PC-3 (cell line): ENCODE data around the gene ZRANB3. TPM values are rescaled to one million over a fixed set of nuclear protein-coding genes. Genes with fewer than 3 reads are reported as not detected.
A peak's percentile ranks its signal among the peaks of the same experiment; 100 is the strongest.

Source experiments
- ATAC-seq: fragments of 200-7000 bp; cut with Tn5 transposase; 2 replicates; pipeline ENCODE4 v1.9.1; 2020; ENCODE audit warnings: mild to moderate bottlenecking, moderate library complexity
- BruUV-seq: library from RNA; stranded (reverse); fragments of 400-500 nt; replicated peaks from 2 replicates; lab custom pipeline; 2021; lab: Mats Ljungman, UMichigan
- CTCF ChIA-PET: fragments of 300-600 bp; sonication (Branson Sonifier 250); formaldehyde crosslinking; loops from one replicate; lab custom pipeline; 2022; ENCODE audit warnings: antibody characterized with exemption; lab: Charles Lee
- POLR2A ChIA-PET: fragments of 300-600 bp; sonication (Branson Sonifier 250); formaldehyde crosslinking; loops from one replicate; lab custom pipeline; 2022; ENCODE audit warnings: antibody characterized with exemption; ENCODE audit not compliant: unreplicated experiment; lab: Charles Lee
- DNase-seq: peaks from one replicate; pipeline ENCODE4 v3.0.0-alpha.2; 2015
- H2AFZ ChIP-seq: fragments of 300-600 bp; sonication (generic); 2 replicates; pipeline ENCODE4 v1.6.0; 2016; ENCODE audit warnings: antibody characterized with exemption, low read length
- H3F3A ChIP-seq: fragments of 300-600 bp; sonication (generic); one replicate; pipeline ENCODE4 v1.6.0; 2017; ENCODE audit warnings: antibody characterized with exemption, low read length, control low read depth, mild to moderate bottlenecking; ENCODE audit not compliant: unreplicated experiment
- H3K27ac ChIP-seq: fragments of 300-600 bp; sonication (generic); 2 replicates; pipeline ENCODE4 v1.5.1; 2016; ENCODE audit warnings: mild to moderate bottlenecking, low read length
- H3K27me3 ChIP-seq: fragments of 300-600 bp; sonication (generic); 2 replicates; pipeline ENCODE4 v1.6.1; 2016; ENCODE audit warnings: low read length, mixed read lengths
- H3K36me3 ChIP-seq: fragments of 300-600 bp; sonication (generic); 2 replicates; pipeline ENCODE4 v1.6.1; 2016; ENCODE audit warnings: low read depth, mixed run types, low read length, mixed read lengths
- H3K4me1 ChIP-seq: fragments of 300-600 bp; sonication (generic); 2 replicates; pipeline ENCODE4 v1.5.1; 2016; ENCODE audit warnings: low read length; ENCODE audit not compliant: insufficient read depth
- H3K4me2 ChIP-seq: fragments of 300-600 bp; sonication (generic); 2 replicates; pipeline ENCODE4 v1.6.0; 2016; ENCODE audit warnings: low read length
- H3K4me3 ChIP-seq: fragments of 300-600 bp; sonication (generic); 2 replicates; pipeline ENCODE4 v1.5.1; 2016; ENCODE audit warnings: mild to moderate bottlenecking, low read length, mixed read lengths
- H3K79me2 ChIP-seq: fragments of 300-600 bp; sonication (generic); 2 replicates; pipeline ENCODE4 v1.6.1; 2017; ENCODE audit warnings: low read length, mixed read lengths
- H3K9ac ChIP-seq: fragments of 300-600 bp; sonication (generic); 2 replicates; pipeline ENCODE4 v1.6.0; 2016; ENCODE audit warnings: mild to moderate bottlenecking, low read length
- H3K9me2 ChIP-seq: fragments of 300-600 bp; sonication (generic); replicated peaks from 2 replicates; pipeline ENCODE4 v1.6.1; 2016; ENCODE audit warnings: mixed run types, low read length, mixed read lengths
- H3K9me3 ChIP-seq: fragments of 300-600 bp; sonication (generic); 2 replicates; pipeline ENCODE4 v1.6.1; 2016; ENCODE audit warnings: low read length, mixed read lengths
- H4K20me1 ChIP-seq: fragments of 300-600 bp; sonication (generic); 2 replicates; pipeline ENCODE4 v1.6.1; 2016; ENCODE audit warnings: low read length, mixed read lengths
- EZH2 ChIP-seq: fragments of 300-600 bp; sonication (generic); IDR thresholded peaks from one replicate; pipeline ENCODE4 v1.6.1; 2017; ENCODE audit warnings: antibody characterized with exemption, mild to moderate bottlenecking, low read length; ENCODE audit not compliant: unreplicated experiment
- EZH2phosphoT487 ChIP-seq: fragments of 300-600 bp; sonication (generic); IDR thresholded peaks from 2 replicates; pipeline ENCODE4 v1.6.1; 2018; ENCODE audit warnings: mild to moderate bottlenecking, antibody characterized with exemption, low read length, borderline replicate concordance
- intact Hi-C: fragments of 100-400 bp; cut with micrococcal nuclease; formaldehyde crosslinking; loops from 2 replicates; pipeline ENCODE4 v1.9.0; 2023
- total RNA-seq: library from RNA; depleted of rRNA; stranded (reverse); fragments of >200 nt; gene quantifications from 2 replicates; pipeline ENCODE4 v1.2.3, GENCODE V29; 2014
- TF ChIP-seq, protein P1 (sequence below): fragments of 300-600 bp; sonication (generic); conservative IDR thresholded peaks from 2 replicates; pipeline ENCODE4 v1.5.1; 2017; ENCODE audit warnings: antibody characterized with exemption, low read depth, mild to moderate bottlenecking, low read length

Gene ZRANB3
- total RNA-seq, 1 experiment from 2014 or later: 8.6 TPM

DNA sequence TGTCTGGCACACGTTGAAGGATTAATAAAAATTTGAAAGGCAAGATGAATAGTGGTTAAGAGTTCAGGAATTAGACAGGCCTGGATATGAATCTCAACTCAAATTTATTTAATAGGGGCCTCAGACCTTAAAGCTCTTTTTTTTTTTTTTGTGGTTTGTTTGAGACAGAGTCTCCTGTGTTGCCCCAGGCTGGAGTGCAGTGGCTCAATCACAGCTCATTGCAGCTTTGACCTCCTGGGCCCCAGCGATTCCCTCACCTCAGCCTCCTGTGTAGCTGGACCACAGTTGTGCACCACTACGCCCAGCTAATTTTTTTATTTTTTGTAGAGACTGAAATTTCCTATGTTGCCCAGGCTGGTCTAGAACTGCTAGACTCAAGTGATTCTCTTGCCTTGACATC is 3.0 kb downstream of the ZRANB3 start:
- no TSS peak for BruUV-seq
- ChIA-PET POLR2A (no interaction called here), CTCF (no interaction called here)
- H3K27me3 ChIP-seq: no peaks in the 10 kb centered on the region
- H4K20me1 ChIP-seq: no peaks in the 10 kb centered on the region
- DNase-seq (no peak), ATAC-seq (no peak)
- no peak overlapping the region for H3K9ac ChIP-seq
- no peak overlapping the region for H2AFZ ChIP-seq
- H3K4me1 ChIP-seq: peaks cover 8% of the 10 kb centered on the region
- peaks cover 44% of the 10 kb centered on the region for H3K79me2 ChIP-seq
- no peak for TF ChIP-seq EZH2
- TF ChIP-seq, protein P1, sequence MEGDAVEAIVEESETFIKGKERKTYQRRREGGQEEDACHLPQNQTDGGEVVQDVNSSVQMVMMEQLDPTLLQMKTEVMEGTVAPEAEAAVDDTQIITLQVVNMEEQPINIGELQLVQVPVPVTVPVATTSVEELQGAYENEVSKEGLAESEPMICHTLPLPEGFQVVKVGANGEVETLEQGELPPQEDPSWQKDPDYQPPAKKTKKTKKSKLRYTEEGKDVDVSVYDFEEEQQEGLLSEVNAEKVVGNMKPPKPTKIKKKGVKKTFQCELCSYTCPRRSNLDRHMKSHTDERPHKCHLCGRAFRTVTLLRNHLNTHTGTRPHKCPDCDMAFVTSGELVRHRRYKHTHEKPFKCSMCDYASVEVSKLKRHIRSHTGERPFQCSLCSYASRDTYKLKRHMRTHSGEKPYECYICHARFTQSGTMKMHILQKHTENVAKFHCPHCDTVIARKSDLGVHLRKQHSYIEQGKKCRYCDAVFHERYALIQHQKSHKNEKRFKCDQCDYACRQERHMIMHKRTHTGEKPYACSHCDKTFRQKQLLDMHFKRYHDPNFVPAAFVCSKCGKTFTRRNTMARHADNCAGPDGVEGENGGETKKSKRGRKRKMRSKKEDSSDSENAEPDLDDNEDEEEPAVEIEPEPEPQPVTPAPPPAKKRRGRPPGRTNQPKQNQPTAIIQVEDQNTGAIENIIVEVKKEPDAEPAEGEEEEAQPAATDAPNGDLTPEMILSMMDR: no peak
- no peak for TF ChIP-seq EZH2phosphoT487
- H3F3A ChIP-seq: no peaks in the 10 kb centered on the region
- H3K9me3 ChIP-seq: no peaks in the 10 kb centered on the region
- intact Hi-C loops: no loop called here
- H3K4me2 ChIP-seq: no peak overlapping the region
- H3K9me2 ChIP-seq: no peaks in the 10 kb centered on the region
- H3K27ac ChIP-seq: no peak overlapping the region
- no peak overlapping the region for H3K4me3 ChIP-seq
- no peaks in the 10 kb centered on the region for H3K36me3 ChIP-seq

DNA sequence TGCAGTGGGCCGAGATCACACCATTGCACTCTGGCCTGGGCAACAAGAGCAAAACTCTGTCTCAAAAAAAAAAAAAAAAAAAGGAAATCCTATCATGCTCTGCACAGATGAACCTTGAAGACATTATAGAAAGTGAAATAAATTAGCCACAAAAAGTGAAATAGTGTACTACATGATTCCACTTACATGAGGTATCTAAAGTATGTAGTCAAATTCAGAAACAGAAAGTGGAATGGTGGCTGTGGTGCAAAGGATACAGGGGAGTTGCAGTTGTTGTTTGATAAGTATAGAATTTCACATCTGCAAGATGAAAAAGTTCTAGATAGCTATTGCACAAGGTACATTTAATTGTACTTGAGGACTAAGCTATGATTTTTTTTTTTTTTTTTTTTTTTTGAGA is 5.2 kb downstream of the ZRANB3 start:
- CTCF ChIA-PET: interaction anchor here (0.6 kb wide), 1 partner anchor 184 kb away, joined by 5 read pairs; no protein-coding TSS in a partner anchor
- POLR2A ChIA-PET: no interaction called here
- no TSS peak for BruUV-seq
- Histone ChIP-seq H3F3A (peaks cover 4% of the 10 kb centered on the region), H3K36me3 (no peaks in the 10 kb centered on the region), H3K27me3 (no peaks in the 10 kb centered on the region), H3K9ac (no peak overlapping the region), H4K20me1 (0 out of 2 replicates have a peak, but pooled peaks cover 4% of the 10 kb centered on the region), H3K4me3 (no peak overlapping the region), H3K9me2 (no peaks in the 10 kb centered on the region), H2AFZ (no peak overlapping the region), H3K4me2 (no peak overlapping the region), H3K27ac (no peak overlapping the region), H3K79me2 (peaks cover 32% of the 10 kb centered on the region), H3K4me1 (peaks cover 19% of the 10 kb centered on the region), H3K9me3 (no peaks in the 10 kb centered on the region)
- ATAC-seq: no peak
- no peak for TF ChIP-seq EZH2phosphoT487
- TF ChIP-seq EZH2: no peak
- TF ChIP-seq, protein P1: no peak
- intact Hi-C loops: no loop called here
- DNase-seq: no peak

DNA sequence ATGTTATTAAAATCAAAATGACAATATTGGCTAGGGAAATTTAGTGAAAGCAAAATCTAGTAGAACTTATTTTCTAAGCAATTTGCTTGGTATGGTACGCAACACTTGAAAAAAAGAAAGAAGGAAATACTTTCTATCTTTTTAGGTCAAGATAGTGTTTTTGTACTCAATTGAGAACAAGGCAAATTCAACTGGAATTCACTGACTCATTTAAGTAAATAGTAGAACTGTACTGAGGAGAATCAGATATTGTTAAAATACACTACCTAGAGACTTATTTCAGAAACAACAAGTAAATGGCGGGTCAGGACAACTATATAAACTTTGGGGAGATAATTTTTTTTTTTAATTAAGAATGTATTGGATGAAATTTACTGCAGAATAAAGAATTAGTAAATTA is 18.9 kb downstream of the ZRANB3 start:
- Histone ChIP-seq H3K27ac (no peak overlapping the region), H3K9ac (no peak overlapping the region), H3F3A (no peaks in the 10 kb centered on the region), H3K9me3 (no peaks in the 10 kb centered on the region), H3K36me3 (no peaks in the 10 kb centered on the region), H3K79me2 (no peaks in the 10 kb centered on the region), H3K9me2 (no peaks in the 10 kb centered on the region), H3K27me3 (no peaks in the 10 kb centered on the region), H3K4me2 (no peak overlapping the region), H4K20me1 (no peaks in the 10 kb centered on the region), H3K4me3 (no peak overlapping the region), H3K4me1 (0 out of 2 replicates have a peak, but pooled peaks cover 3% of the 10 kb centered on the region), H2AFZ (no peak overlapping the region)
- peak; percentile 49 for DNase-seq
- intact Hi-C loops: no loop called here
- no TSS peak for BruUV-seq
- ChIA-PET CTCF (no interaction called here), POLR2A (no interaction called here)
- TF ChIP-seq EZH2: no peak
- TF ChIP-seq EZH2phosphoT487: no peak
- TF ChIP-seq, protein P1: no peak
- peak; percentile 82 for ATAC-seq
